Activated T-helper 1 cell treated with anti-CD3 and anti-CD28 coated beads, Interleukin-12 subunit alpha, Interleukin-12 subunit beta, Interleukin-2, Interleukin-4 antibody, amounts not matched to agents 30 ng/mL and 10 ng/mL and 1 ng/mL, durations not matched to agents 14 hours and 24 hours and 36 hours (primary cell): Measurements from ENCODE around the gene ATG9B. TPM values are rescaled to one million over a fixed set of nuclear protein-coding genes. Genes with fewer than 3 reads are reported as not detected.
"Not testable (repeated sequence)": the region's sequence is repeated elsewhere in the genome, so short reads cannot be mapped to it uniquely, and the experiment has no call there.

Experiments used
- DNase-seq: peaks from one replicate; pipeline ENCODE4 v3.0.0; 2021; ENCODE audit warnings: low spot score
- H3K27ac Mint-ChIP-seq: one replicate; pipeline ENCODE4 v1.8.0; 2021; ENCODE audit warnings: mild to moderate bottlenecking, mixed read lengths
- H3K27me3 Mint-ChIP-seq: one replicate; pipeline ENCODE4 v1.8.0; 2022; ENCODE audit warnings: mild to moderate bottlenecking, moderate library complexity, mixed read lengths; ENCODE audit not compliant: insufficient read depth
- H3K36me3 Mint-ChIP-seq: one replicate; pipeline ENCODE4 v1.8.0; 2021; ENCODE audit warnings: low read depth, mixed read lengths
- H3K4me1 Mint-ChIP-seq: one replicate; pipeline ENCODE4 v1.8.0; 2021; ENCODE audit warnings: low read depth, mixed read lengths
- H3K4me3 Mint-ChIP-seq: one replicate; pipeline ENCODE4 v1.8.0; 2021; ENCODE audit warnings: mild to moderate bottlenecking, moderate library complexity, mixed read lengths
- H3K9me3 Mint-ChIP-seq: one replicate; pipeline ENCODE4 v1.8.0; 2021; ENCODE audit warnings: mixed read lengths
- intact Hi-C: fragments of 100-400 bp; cut with micrococcal nuclease; formaldehyde crosslinking; loops from one replicate; pipeline ENCODE4 v1.15.1; 2024
- total RNA-seq: library from RNA; stranded (reverse); gene quantifications from 2 replicates; pipeline ENCODE4 v1.2.3, GENCODE V29; 2022

The ATG9B gene
- total RNA-seq, 1 donor from 2014 or later, result 6.3 TPM

DNA sequence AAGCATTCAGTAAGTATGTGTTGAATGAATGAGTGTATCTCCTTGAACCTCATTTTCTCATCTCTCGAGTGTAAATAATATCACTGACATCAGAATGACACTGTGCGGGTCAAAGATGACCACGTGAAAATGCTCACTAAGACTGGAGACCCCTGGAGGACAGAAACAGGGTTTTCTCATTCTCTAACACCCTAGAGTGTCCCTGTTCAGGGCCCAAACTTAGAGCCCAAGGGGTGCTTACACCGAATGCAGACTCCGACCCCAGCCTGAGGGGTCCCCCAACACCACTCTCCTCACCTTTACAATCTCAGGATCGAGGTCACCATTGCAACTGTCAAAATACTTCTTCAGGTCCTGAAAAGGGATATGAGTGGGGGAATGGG, 32.0 kb upstream of the ATG9B start:
- no peaks in the 10 kb centered on the region for H3K27me3 Mint-ChIP-seq
- peaks cover 49% of the 10 kb centered on the region for H3K4me1 Mint-ChIP-seq
- no peaks in the 10 kb centered on the region for H3K9me3 Mint-ChIP-seq
- no peak for DNase-seq
- H3K27ac Mint-ChIP-seq, result no peak overlapping the region
- H3K36me3 Mint-ChIP-seq, result peaks cover 5% of the 10 kb centered on the region
- intact Hi-C loops, result no loop called here
- H3K4me3 Mint-ChIP-seq, result peak overlapping the region; percentile 93

DNA sequence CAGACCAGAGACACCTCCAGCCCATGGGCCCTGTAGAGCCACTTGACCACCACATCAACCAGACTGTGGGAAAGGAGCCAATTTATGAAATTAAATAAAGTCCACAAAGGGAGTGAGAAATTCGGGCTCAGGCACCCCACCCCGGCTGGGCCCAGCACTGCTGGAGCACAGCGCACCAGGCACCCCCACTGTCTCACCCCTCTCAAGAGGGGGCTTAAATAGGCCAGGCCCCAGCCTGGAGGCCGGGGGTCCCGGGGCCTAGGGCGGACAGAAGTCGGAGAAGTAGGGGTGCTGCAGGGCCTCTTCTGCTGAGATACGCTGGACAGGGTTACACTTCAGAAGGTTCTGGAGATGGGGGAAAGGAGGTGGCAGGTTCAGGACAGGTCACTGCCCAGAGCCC, 29.5 kb upstream of the ATG9B start:
- Mint-ChIP-seq H3K4me3 (no peak overlapping the region), H3K36me3 (peaks cover 5% of the 10 kb centered on the region), H3K4me1 (peaks cover 33% of the 10 kb centered on the region), H3K27me3 (peaks cover 10% of the 10 kb centered on the region), H3K27ac (no peak overlapping the region), H3K9me3 (no peaks in the 10 kb centered on the region)
- intact Hi-C loops, result no loop called here
- DNase-seq, result no peak

DNA sequence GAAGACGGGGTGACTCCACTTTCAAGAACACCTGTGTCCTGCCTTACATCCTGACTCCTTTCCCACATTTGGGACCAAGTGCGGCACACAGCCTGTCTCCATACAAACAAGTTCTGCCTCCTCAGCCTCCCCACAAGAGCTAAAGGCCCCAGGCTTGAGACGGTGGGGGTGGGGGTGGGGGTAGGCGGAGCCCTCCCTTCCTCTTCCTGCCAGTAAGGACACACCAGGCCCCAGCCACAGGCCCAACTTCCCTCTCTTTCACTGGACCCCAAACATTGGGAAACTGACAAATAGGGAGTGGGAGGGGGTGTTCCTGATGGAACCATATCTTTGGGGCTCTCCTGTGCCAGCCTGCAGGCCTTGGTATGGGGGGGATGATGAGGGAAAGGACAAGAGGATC, 28.8 kb upstream of the ATG9B start:
- peaks cover 5% of the 10 kb centered on the region for H3K36me3 Mint-ChIP-seq
- no peak for DNase-seq
- H3K4me1 Mint-ChIP-seq, result peaks cover 29% of the 10 kb centered on the region
- H3K4me3 Mint-ChIP-seq, result no peak overlapping the region
- no peaks in the 10 kb centered on the region for H3K9me3 Mint-ChIP-seq
- H3K27me3 Mint-ChIP-seq, result peaks cover 10% of the 10 kb centered on the region
- H3K27ac Mint-ChIP-seq, result no peak overlapping the region
- intact Hi-C loops, result no loop called here

DNA sequence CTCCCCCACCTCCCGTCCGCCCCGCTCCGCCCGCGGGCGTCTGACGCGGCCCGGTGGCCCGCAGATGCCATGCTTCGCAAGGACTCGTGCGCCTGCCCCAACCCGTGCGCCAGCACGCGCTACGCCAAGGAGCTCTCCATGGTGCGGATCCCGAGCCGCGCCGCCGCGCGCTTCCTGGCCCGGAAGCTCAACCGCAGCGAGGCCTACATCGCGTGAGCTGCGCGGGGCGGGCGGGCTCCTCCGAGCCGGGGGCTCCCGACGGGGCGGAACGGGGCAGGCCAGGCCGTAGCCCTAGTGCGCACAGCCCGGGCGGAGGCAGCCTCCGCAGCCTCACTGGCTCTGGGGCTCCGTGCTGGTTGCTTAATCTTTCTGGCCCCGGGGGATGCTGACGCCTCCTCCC, 26.8 kb upstream of the ATG9B start:
- Mint-ChIP-seq H3K36me3 (peaks cover 5% of the 10 kb centered on the region), H3K27ac (no peak overlapping the region), H3K9me3 (no peaks in the 10 kb centered on the region), H3K4me1 (peaks cover 13% of the 10 kb centered on the region), H3K27me3 (peaks cover 10% of the 10 kb centered on the region), H3K4me3 (no peak overlapping the region)
- intact Hi-C loops, result no loop called here
- DNase-seq, result peak; percentile 58

GRCh38 chr7:151048911-151049463, 24.7 kb upstream of the ATG9B start:
- no peak for DNase-seq
- H3K9me3 Mint-ChIP-seq, result no peaks in the 10 kb centered on the region
- H3K4me1 Mint-ChIP-seq, result peaks cover 12% of the 10 kb centered on the region
- H3K27me3 Mint-ChIP-seq, result peaks cover 10% of the 10 kb centered on the region
- intact Hi-C loops, result no loop called here
- peaks cover 7% of the 10 kb centered on the region for H3K36me3 Mint-ChIP-seq
- H3K27ac Mint-ChIP-seq, result no peak overlapping the region
- H3K4me3 Mint-ChIP-seq, result no peak overlapping the region

- H3K27me3 Mint-ChIP-seq, result peaks cover 10% of the 10 kb centered on the region
Measured at GRCh38 chr7:151047976-151048815, 23.9 kb upstream of the ATG9B start, which contains the start of gene ASIC3. TSS of gene ASIC3 (plus strand) at chr7:151048531. CDS start at chr7:151048886, 355 bp downstream.

GRCh38 chr7:151046603-151047573, 22.6 kb upstream of the ATG9B start:
- Mint-ChIP-seq H3K4me3 (no peak overlapping the region), H3K36me3 (peaks cover 2% of the 10 kb centered on the region), H3K9me3 (no peaks in the 10 kb centered on the region), H3K27me3 (peaks cover 10% of the 10 kb centered on the region), H3K4me1 (no peaks in the 10 kb centered on the region), H3K27ac (no peak overlapping the region)
- intact Hi-C loops, result no loop called here
- no peak for DNase-seq

More at GRCh38 chr7:151047976-151048815, 23.9 kb upstream of the ATG9B start, which contains the start of gene ASIC3:
- H3K9me3 Mint-ChIP-seq, result no peaks in the 10 kb centered on the region
- intact Hi-C loops, result no loop called here
- H3K27ac Mint-ChIP-seq, result no peak within 1 kb of the TSS
- peaks cover 7% of the 10 kb centered on the region for H3K36me3 Mint-ChIP-seq
- DNase-seq, result no peak
- no peak within 1 kb of the TSS for H3K4me3 Mint-ChIP-seq
- H3K4me1 Mint-ChIP-seq, result peaks cover 9% of the 10 kb centered on the region

- Mint-ChIP-seq H3K9me3 (no peaks in the 10 kb centered on the region), H3K4me3 (no peak overlapping the region), H3K4me1 (no peaks in the 10 kb centered on the region), H3K27ac (no peak overlapping the region), H3K36me3 (peaks cover 2% of the 10 kb centered on the region), H3K27me3 (peaks cover 10% of the 10 kb centered on the region)
- intact Hi-C loops, result no loop called here
- DNase-seq, result no peak
Measured at GRCh38 chr7:151045967-151046366, 21.7 kb upstream of the ATG9B start.

GRCh38 chr7:151045262-151045661, 21.0 kb upstream of the ATG9B start:
- Mint-ChIP-seq H3K4me1 (no peaks in the 10 kb centered on the region), H3K9me3 (no peaks in the 10 kb centered on the region), H3K4me3 (no peak overlapping the region), H3K36me3 (peaks cover 2% of the 10 kb centered on the region), H3K27me3 (peaks cover 6% of the 10 kb centered on the region), H3K27ac (no peak overlapping the region)
- intact Hi-C loops, result no loop called here
- no peak for DNase-seq

- H3K4me1 Mint-ChIP-seq, result peaks cover 12% of the 10 kb centered on the region
- H3K36me3 Mint-ChIP-seq, result peaks cover 4% of the 10 kb centered on the region
- H3K27me3 Mint-ChIP-seq, result no peaks in the 10 kb centered on the region
- no peak overlapping the region for H3K4me3 Mint-ChIP-seq
- no peak for DNase-seq
- intact Hi-C loops, result no loop called here
- no peak overlapping the region for H3K27ac Mint-ChIP-seq
- H3K9me3 Mint-ChIP-seq, result no peaks in the 10 kb centered on the region
Measured at GRCh38 chr7:151043959-151044358, 19.7 kb upstream of the ATG9B start.

DNA sequence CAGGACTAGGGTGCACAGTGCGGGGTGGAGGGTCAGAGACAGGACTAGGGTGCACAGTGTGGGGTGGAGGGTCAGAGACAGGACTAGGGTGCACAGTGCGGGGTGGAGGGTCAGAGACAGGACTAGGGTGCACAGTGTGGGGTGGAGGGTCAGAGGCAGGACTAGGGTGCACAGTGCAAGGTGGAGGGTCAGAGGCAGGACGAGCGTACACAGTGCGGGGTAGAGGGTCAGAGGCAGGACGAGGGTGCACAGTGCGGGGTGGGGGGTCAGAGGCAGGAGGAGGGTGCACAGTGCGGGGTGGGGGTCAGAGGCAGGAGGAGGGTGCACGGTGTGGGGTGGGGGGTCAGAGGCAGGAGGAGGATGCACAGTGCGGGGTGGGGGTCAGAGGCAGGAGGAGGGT, 19.2 kb upstream of the ATG9B start:
- H3K4me1 Mint-ChIP-seq, result peaks cover 17% of the 10 kb centered on the region
- H3K27me3 Mint-ChIP-seq, H3K27ac Mint-ChIP-seq, H3K36me3 Mint-ChIP-seq, H3K9me3 Mint-ChIP-seq, intact Hi-C loops, DNase-seq, H3K4me3 Mint-ChIP-seq: not testable (repeated sequence)

DNA sequence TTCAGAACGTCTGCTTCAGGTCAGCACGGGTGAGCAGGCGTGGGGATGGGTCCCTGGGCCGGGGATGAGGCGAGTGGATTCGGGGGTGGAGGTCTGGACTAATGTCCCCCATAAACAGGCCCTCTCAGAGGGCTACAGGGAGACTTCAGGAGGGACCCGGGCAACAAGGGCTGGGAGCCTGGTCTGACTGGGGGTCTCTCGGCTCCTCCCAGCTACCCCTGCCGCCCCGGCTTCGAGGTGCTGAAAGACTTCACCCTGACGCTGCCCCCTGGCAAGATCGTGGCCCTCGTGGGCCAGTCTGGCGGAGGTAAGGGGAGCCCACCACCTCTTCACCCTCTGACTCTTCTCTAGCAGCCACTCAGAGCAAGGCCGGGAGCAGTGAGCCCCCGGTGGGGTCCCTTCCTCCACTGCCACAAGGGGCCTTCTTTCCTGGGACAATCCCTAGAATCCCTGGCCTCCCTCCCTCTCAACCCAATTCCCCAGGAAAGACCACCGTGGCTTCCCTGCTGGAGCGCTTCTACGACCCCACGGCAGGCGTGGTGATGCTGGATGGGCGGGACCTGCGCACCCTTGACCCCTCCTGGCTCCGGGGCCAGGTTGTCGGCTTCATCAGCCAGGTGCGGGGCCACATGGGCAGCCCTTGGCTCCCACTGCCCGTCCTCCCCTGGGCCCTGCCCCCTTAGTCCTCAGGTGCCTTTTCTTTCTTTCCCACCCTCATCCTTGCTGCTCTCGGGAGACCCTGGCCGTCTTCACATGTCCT, 16.5 kb upstream of the ATG9B start:
- no peak overlapping the region for H3K4me3 Mint-ChIP-seq
- no peak for DNase-seq
- no peaks in the 10 kb centered on the region for H3K27me3 Mint-ChIP-seq
- peaks cover 4% of the 10 kb centered on the region for H3K36me3 Mint-ChIP-seq
- no peak overlapping the region for H3K27ac Mint-ChIP-seq
- intact Hi-C loops, result no loop called here
- H3K4me1 Mint-ChIP-seq, result peaks cover 18% of the 10 kb centered on the region
- no peaks in the 10 kb centered on the region for H3K9me3 Mint-ChIP-seq
